DND-41 (cell line): ENCODE data around the gene KDM3A.

Experiments
- EZH2 ChIP-seq: IDR thresholded peaks from 3 replicates; pipeline ENCODE4 v1.6.1; 2012; ENCODE audit warnings: borderline replicate concordance, low read depth, mild to moderate bottlenecking, moderate library complexity, low read length, inconsistent platforms; ENCODE audit not compliant: severe bottlenecking
- TF ChIP-seq, protein P1 (sequence below): IDR thresholded peaks from 2 replicates; pipeline ENCODE4 v1.5.1; 2012; ENCODE audit warnings: borderline replicate concordance, low read length, moderate library complexity, mild to moderate bottlenecking; ENCODE audit not compliant: poor library complexity, severe bottlenecking; ENCODE audit errors: extremely low read depth

DNA sequence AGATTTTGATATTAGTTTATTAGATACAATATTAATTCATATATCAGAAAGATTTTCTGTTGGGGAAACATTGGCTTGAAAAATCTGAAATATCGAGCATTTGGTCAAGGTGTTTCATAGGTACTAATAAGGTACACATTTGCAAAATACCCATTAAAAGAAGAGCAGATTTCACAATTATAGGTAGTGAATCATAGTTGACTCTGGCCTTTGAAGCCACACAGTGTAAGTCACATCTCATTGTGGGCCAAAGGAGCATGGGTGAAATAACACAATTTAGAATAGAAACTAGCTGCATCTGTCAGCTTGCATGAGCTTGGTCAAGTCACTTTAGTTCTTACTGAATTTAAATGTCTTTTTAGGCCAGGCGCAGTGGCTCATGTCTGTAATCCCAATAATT is 4.9 kb downstream of the KDM3A start:
- TF ChIP-seq, protein P1, sequence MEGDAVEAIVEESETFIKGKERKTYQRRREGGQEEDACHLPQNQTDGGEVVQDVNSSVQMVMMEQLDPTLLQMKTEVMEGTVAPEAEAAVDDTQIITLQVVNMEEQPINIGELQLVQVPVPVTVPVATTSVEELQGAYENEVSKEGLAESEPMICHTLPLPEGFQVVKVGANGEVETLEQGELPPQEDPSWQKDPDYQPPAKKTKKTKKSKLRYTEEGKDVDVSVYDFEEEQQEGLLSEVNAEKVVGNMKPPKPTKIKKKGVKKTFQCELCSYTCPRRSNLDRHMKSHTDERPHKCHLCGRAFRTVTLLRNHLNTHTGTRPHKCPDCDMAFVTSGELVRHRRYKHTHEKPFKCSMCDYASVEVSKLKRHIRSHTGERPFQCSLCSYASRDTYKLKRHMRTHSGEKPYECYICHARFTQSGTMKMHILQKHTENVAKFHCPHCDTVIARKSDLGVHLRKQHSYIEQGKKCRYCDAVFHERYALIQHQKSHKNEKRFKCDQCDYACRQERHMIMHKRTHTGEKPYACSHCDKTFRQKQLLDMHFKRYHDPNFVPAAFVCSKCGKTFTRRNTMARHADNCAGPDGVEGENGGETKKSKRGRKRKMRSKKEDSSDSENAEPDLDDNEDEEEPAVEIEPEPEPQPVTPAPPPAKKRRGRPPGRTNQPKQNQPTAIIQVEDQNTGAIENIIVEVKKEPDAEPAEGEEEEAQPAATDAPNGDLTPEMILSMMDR, result no peak
- TF ChIP-seq EZH2, result no peak
